ENCODE data around the gene FILIP1.

FILIP1 gene

DNA sequence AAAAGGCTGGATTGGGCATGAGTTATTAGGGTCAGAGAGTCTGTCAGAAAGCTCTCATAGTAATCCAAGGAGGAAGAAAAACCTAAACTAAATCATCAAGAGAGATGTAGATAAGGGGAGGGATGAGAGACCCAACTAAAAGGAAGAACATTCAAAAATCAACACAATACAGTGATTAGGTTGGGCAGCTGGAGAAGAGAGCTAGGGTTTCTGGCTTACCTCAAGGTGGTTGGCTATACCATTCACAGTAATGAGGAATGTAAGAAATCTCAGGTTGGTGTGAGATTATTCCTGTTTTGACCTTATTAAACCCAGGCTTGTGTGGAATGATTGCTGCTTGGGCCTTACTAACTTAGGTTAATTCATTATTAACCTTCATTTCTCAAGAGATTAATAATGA lies 243.8 kb downstream of the FILIP1 start:
- TF ChIP-seq, protein P1, sequence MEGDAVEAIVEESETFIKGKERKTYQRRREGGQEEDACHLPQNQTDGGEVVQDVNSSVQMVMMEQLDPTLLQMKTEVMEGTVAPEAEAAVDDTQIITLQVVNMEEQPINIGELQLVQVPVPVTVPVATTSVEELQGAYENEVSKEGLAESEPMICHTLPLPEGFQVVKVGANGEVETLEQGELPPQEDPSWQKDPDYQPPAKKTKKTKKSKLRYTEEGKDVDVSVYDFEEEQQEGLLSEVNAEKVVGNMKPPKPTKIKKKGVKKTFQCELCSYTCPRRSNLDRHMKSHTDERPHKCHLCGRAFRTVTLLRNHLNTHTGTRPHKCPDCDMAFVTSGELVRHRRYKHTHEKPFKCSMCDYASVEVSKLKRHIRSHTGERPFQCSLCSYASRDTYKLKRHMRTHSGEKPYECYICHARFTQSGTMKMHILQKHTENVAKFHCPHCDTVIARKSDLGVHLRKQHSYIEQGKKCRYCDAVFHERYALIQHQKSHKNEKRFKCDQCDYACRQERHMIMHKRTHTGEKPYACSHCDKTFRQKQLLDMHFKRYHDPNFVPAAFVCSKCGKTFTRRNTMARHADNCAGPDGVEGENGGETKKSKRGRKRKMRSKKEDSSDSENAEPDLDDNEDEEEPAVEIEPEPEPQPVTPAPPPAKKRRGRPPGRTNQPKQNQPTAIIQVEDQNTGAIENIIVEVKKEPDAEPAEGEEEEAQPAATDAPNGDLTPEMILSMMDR (conservative IDR thresholded peaks at IDR 0.05; ENCODE audit: low read depth, low read length) = no peak
- no peak for DNase-seq (ENCODE audit: low read depth)
- no peak overlapping the region for H3K4me3 ChIP-seq (ENCODE audit: low read depth, low read length)

DNA sequence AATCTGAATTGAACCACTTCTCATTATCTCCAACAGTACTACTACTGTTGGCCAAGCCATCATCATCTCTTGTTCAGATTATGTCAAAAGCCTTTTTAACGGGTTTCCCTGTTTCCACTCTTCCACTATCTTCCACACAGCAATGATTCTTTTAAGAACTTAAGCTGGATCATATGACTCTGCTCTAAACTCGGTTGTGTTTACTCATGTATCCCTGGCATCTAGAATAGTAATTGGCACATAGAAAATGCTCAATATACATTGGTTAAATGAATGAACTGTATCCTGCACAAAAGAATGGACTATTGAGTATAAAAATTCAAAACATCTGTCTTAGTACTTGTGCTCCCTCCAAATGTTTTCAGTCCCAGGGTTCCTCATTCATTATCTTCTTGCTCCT lies 247.2 kb downstream of the FILIP1 start:
- H3K4me3 ChIP-seq (ENCODE audit: low read depth, low read length) = no peak overlapping the region
- TF ChIP-seq, protein P1 (conservative IDR thresholded peaks at IDR 0.05; ENCODE audit: low read depth, low read length) = no peak
- no peak for DNase-seq (ENCODE audit: low read depth)

DNA sequence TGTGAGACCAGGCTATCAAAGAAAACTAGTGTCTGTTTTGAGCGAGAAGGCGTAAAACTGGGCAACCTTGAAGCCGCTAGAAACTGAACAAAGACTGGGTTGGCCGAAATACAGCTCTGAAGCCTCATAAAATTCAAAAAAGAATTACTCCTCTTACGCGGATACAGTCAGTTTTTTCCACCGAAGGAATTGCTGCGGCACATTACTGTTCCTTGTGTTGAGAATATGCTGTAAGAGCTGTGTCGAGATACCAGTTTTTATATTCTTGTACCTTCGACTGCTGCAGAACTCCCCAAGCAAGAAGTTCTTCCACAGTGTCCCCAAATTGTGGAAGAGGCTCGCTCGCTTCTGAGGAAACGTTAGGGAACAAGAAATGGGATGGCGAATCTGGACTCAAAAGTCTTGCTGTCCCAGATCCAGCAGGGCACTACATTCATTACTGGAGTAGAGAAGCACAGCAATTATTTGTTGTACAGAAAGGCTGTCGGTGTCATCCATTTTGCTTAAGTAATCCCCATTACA lies 249.5 kb downstream of the FILIP1 start:
- TF ChIP-seq, protein P1 (conservative IDR thresholded peaks at IDR 0.05; ENCODE audit: low read depth, low read length) = no peak
- peak overlapping the region; percentile 69 for H3K4me3 ChIP-seq (ENCODE audit: low read depth, low read length)
- no peak for DNase-seq (ENCODE audit: low read depth)

DNA sequence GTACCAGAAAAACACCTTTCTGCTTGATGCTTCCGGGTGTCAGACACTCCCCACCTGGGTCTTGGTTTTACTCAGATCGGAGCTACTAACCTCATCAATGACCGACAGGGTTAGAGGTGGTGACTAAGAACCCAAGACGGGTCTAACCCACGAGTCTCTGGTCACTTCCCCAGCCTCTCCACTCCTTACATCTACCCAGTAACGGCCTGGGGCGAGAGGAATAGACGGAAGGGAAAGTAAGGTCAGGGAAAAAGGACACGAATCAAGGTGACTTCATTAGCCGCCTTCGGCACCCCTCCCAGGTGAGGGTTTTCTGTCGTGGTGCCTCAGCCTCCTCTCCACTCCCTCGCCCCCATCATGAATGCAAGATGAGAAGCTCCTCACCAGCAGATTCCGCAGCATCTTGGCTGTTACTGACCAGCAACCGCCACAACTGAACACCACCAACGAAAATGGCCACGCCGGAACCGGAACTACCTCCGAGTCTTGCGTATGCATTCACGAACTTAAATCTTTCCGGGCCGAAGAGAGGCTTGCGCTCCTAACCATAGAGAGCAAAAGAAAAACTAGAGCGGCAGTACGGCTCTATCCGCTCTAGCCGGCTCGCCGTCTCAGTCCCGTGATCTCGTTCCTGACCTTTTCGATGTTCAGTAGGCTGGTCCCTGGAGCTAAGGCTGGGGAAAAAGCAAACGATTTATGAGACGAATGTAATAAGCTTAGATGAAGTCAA lies 250.1 kb downstream of the FILIP1 start, which contains the start of gene COX7A2:
Gene COX7A2, minus strand, starts transcription at position 469 of the 730 bp plus-strand sequence. Its CDS starts 67 bp downstream, at position 402.
- TF ChIP-seq, protein P1 (conservative IDR thresholded peaks at IDR 0.05; ENCODE audit: low read depth, low read length) = no peak
- peak; percentile 99 for DNase-seq (ENCODE audit: low read depth)
- peak within 1 kb of the TSS; percentile 69 for H3K4me3 ChIP-seq (ENCODE audit: low read depth, low read length)
